ENCODE results near the gene PCDH7.

- TF ChIP-seq, protein P1, sequence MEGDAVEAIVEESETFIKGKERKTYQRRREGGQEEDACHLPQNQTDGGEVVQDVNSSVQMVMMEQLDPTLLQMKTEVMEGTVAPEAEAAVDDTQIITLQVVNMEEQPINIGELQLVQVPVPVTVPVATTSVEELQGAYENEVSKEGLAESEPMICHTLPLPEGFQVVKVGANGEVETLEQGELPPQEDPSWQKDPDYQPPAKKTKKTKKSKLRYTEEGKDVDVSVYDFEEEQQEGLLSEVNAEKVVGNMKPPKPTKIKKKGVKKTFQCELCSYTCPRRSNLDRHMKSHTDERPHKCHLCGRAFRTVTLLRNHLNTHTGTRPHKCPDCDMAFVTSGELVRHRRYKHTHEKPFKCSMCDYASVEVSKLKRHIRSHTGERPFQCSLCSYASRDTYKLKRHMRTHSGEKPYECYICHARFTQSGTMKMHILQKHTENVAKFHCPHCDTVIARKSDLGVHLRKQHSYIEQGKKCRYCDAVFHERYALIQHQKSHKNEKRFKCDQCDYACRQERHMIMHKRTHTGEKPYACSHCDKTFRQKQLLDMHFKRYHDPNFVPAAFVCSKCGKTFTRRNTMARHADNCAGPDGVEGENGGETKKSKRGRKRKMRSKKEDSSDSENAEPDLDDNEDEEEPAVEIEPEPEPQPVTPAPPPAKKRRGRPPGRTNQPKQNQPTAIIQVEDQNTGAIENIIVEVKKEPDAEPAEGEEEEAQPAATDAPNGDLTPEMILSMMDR (conservative IDR thresholded peaks at IDR 0.05), result no peak
- TF ChIP-seq EZH2 (IDR thresholded peaks at IDR 0.05; ENCODE audit: low read depth), result no peak
These were observed 632 bp upstream of the PCDH7 start for GRCh38 chr4:30719454-30720020.
